ENCODE results near the gene SLC41A3.

SLC41A3 gene

DNA sequence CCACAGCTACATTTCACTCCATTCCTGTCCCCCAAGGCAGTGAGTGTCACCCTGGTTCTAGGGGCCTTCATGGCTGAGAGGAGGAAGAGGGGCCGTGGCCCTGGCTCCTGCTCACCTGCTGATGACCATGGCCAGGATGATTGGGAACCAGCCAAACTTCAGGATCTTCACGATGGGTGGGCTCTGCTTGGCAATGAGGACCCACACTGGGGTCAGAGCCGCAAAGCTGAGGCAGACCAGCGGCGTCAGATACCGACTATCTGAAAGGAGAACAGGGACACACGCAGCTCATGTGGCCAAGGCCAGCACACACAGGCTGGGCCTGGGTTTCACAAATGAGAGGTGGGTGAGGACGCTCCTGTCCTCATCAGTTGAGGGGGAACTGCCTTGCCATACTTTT lies 67.3 kb downstream of the SLC41A3 start:
- Histone ChIP-seq H3K27ac (ENCODE audit: low read depth, low read length) (no peak overlapping the region), H3K27me3 (ENCODE audit: control insufficient read depth, low read length) (no peaks in the 10 kb centered on the region), H3K4me3 (ENCODE audit: low read length) (no peak overlapping the region), H3K4me2 (ENCODE audit: low read length) (no peak overlapping the region), H4K20me1 (ENCODE audit: control insufficient read depth, insufficient read depth, low read depth, low read length) (no peaks in the 10 kb centered on the region), H3K79me2 (ENCODE audit: control insufficient read depth, low read length) (no peaks in the 10 kb centered on the region), H3F3A (ENCODE audit: control insufficient read depth, insufficient read depth) (no peaks in the 10 kb centered on the region), H3K4me1 (ENCODE audit: control insufficient read depth, low read length) (no peaks in the 10 kb centered on the region), H3K36me3 (ENCODE audit: control insufficient read depth, low read length) (no peaks in the 10 kb centered on the region), H3K9me2 (replicated peaks; ENCODE audit: control insufficient read depth, low read length) (no peaks in the 10 kb centered on the region), H3K9me3 (ENCODE audit: control insufficient read depth, insufficient read depth, low read length) (no peaks in the 10 kb centered on the region)
- no peak for TF ChIP-seq EZH2phosphoT487 (IDR thresholded peaks at IDR 0.05; ENCODE audit: borderline replicate concordance, low read length)
- TF ChIP-seq, protein P1, sequence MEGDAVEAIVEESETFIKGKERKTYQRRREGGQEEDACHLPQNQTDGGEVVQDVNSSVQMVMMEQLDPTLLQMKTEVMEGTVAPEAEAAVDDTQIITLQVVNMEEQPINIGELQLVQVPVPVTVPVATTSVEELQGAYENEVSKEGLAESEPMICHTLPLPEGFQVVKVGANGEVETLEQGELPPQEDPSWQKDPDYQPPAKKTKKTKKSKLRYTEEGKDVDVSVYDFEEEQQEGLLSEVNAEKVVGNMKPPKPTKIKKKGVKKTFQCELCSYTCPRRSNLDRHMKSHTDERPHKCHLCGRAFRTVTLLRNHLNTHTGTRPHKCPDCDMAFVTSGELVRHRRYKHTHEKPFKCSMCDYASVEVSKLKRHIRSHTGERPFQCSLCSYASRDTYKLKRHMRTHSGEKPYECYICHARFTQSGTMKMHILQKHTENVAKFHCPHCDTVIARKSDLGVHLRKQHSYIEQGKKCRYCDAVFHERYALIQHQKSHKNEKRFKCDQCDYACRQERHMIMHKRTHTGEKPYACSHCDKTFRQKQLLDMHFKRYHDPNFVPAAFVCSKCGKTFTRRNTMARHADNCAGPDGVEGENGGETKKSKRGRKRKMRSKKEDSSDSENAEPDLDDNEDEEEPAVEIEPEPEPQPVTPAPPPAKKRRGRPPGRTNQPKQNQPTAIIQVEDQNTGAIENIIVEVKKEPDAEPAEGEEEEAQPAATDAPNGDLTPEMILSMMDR (IDR thresholded peaks at IDR 0.05; ENCODE audit: low read depth, low read length, poor library complexity, severe bottlenecking), result no peak

DNA sequence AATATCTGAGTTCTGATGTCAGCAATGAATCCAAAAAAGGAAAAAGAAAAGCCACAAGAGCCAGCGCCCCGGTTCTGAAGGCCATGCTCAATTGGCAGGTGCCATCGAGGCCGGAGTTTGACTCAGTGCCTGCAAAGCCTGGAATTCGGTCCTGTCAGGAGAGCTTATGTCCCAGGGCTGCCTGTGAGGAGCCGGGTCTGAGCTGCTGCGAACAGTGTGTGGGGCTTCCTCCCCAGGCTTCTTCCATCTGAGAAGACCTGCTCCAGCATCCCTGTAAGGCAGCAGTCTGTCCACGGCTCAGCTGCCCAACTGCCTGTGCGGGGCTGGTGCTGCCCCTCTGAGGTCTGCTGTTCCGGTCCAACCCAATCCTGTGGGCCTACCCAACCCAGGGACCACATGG lies 68.8 kb downstream of the SLC41A3 start:
- TF ChIP-seq EZH2phosphoT487 (IDR thresholded peaks at IDR 0.05; ENCODE audit: borderline replicate concordance, low read length), result no peak
- TF ChIP-seq, protein P1 (IDR thresholded peaks at IDR 0.05; ENCODE audit: low read depth, low read length, poor library complexity, severe bottlenecking), result no peak

DNA sequence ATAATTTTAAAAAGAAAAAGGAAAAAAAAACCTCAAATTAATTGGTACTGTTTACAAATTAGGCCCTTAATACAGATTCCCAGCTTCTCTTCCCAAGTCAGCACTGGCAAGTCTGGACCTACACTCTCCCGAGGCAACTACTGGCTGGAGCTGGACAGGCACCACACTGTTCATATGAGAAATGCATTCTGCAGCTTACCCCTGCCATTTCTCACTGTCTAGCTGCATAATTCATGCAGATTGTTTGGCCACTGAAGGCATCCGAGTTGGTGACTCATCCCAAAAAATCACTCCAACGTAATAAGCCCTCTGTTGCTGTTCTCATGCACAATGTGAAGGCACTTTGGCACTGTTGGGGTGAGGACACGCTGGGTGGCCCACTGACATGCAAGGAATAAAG lies 69.7 kb downstream of the SLC41A3 start:
- Histone ChIP-seq H3K36me3 (ENCODE audit: control insufficient read depth, low read length) (no peaks in the 10 kb centered on the region), H3K27ac (ENCODE audit: low read depth, low read length) (no peak overlapping the region), H3K4me3 (ENCODE audit: low read length) (no peak overlapping the region), H4K20me1 (ENCODE audit: control insufficient read depth, insufficient read depth, low read depth, low read length) (no peaks in the 10 kb centered on the region), H3K4me1 (ENCODE audit: control insufficient read depth, low read length) (no peaks in the 10 kb centered on the region), H3K79me2 (ENCODE audit: control insufficient read depth, low read length) (no peaks in the 10 kb centered on the region), H3K9me2 (replicated peaks; ENCODE audit: control insufficient read depth, low read length) (no peaks in the 10 kb centered on the region), H3K27me3 (ENCODE audit: control insufficient read depth, low read length) (no peaks in the 10 kb centered on the region), H3K4me2 (ENCODE audit: low read length) (no peak overlapping the region), H3F3A (ENCODE audit: control insufficient read depth, insufficient read depth) (no peaks in the 10 kb centered on the region), H3K9me3 (ENCODE audit: control insufficient read depth, insufficient read depth, low read length) (no peaks in the 10 kb centered on the region)
- TF ChIP-seq, protein P1 (IDR thresholded peaks at IDR 0.05; ENCODE audit: low read depth, low read length, poor library complexity, severe bottlenecking), result no peak
- TF ChIP-seq EZH2phosphoT487 (IDR thresholded peaks at IDR 0.05; ENCODE audit: borderline replicate concordance, low read length), result no peak

More for the DNA sequence above, 68.8 kb downstream of the SLC41A3 start:
- no peaks in the 10 kb centered on the region for H3K9me3 ChIP-seq (ENCODE audit: control insufficient read depth, insufficient read depth, low read length)
- H3K27me3 ChIP-seq (ENCODE audit: control insufficient read depth, low read length), result no peaks in the 10 kb centered on the region
- H3F3A ChIP-seq (ENCODE audit: control insufficient read depth, insufficient read depth), result no peaks in the 10 kb centered on the region
- no peak overlapping the region for H3K4me3 ChIP-seq (ENCODE audit: low read length)
- no peaks in the 10 kb centered on the region for H3K79me2 ChIP-seq (ENCODE audit: control insufficient read depth, low read length)
- no peak overlapping the region for H3K4me2 ChIP-seq (ENCODE audit: low read length)
- no peaks in the 10 kb centered on the region for H3K4me1 ChIP-seq (ENCODE audit: control insufficient read depth, low read length)
- no peaks in the 10 kb centered on the region for H4K20me1 ChIP-seq (ENCODE audit: control insufficient read depth, insufficient read depth, low read depth, low read length)
- H3K36me3 ChIP-seq (ENCODE audit: control insufficient read depth, low read length), result no peaks in the 10 kb centered on the region
- H3K9me2 ChIP-seq (replicated peaks; ENCODE audit: control insufficient read depth, low read length), result no peaks in the 10 kb centered on the region
- no peak overlapping the region for H3K27ac ChIP-seq (ENCODE audit: low read depth, low read length)

DNA sequence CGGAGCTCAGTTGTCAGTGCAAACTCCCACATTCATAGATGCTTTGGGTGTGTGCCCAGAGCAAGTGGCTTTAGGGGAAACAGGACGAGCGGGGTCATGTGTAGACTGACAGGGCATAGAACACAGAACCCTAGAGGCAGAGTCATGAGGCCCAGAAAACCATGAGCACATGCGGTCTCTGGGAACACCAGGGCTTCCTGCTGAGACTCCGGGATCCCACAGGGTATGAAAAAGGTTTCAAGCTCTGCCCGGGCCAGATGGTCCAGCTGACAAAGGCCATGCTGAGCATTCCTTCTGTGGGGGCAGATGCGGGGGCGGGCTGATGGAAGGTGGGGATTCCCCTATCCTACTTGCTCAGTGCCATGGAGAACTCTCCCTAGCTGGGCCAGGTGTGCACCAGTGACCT lies 70.2 kb downstream of the SLC41A3 start:
- no peaks in the 10 kb centered on the region for H3K27me3 ChIP-seq (ENCODE audit: control insufficient read depth, low read length)
- no peaks in the 10 kb centered on the region for H3K4me1 ChIP-seq (ENCODE audit: control insufficient read depth, low read length)
- no peak overlapping the region for H3K4me3 ChIP-seq (ENCODE audit: low read length)
- no peaks in the 10 kb centered on the region for H4K20me1 ChIP-seq (ENCODE audit: control insufficient read depth, insufficient read depth, low read depth, low read length)
- H3K9me2 ChIP-seq (replicated peaks; ENCODE audit: control insufficient read depth, low read length), result no peaks in the 10 kb centered on the region
- no peaks in the 10 kb centered on the region for H3F3A ChIP-seq (ENCODE audit: control insufficient read depth, insufficient read depth)
- no peak for TF ChIP-seq EZH2phosphoT487 (IDR thresholded peaks at IDR 0.05; ENCODE audit: borderline replicate concordance, low read length)
- TF ChIP-seq, protein P1 (IDR thresholded peaks at IDR 0.05; ENCODE audit: low read depth, low read length, poor library complexity, severe bottlenecking), result no peak
- no peak overlapping the region for H3K4me2 ChIP-seq (ENCODE audit: low read length)
- H3K27ac ChIP-seq (ENCODE audit: low read depth, low read length), result no peak overlapping the region
- H3K36me3 ChIP-seq (ENCODE audit: control insufficient read depth, low read length), result no peaks in the 10 kb centered on the region
- H3K9me3 ChIP-seq (ENCODE audit: control insufficient read depth, insufficient read depth, low read length), result no peaks in the 10 kb centered on the region
- no peaks in the 10 kb centered on the region for H3K79me2 ChIP-seq (ENCODE audit: control insufficient read depth, low read length)

All from DOHH2 (cell line).